GM21367 (cell line): ENCODE data around the gene SRSF9.

Source experiments
- ATAC-seq: cut with Tn5 transposase; IDR thresholded peaks from one replicate; pipeline ENCODE4 v1.9.1; 2021; ENCODE audit not compliant: unreplicated experiment

The SRSF9 gene

GRCh38 chr12:120483621-120484020, 14.1 kb upstream of the SRSF9 start:
- ATAC-seq = no peak

- no peak for ATAC-seq
Measured at GRCh38 chr12:120481022-120481767, 11.6 kb upstream of the SRSF9 start.

GRCh38 chr12:120480211-120480610, 10.7 kb upstream of the SRSF9 start:
- no peak for ATAC-seq

- ATAC-seq = no peak
Measured at GRCh38 chr12:120479458-120479857, 9.9 kb upstream of the SRSF9 start.

- ATAC-seq = no peak
Measured at GRCh38 chr12:120475643-120476042, 6.1 kb upstream of the SRSF9 start.

- ATAC-seq = no peak
Measured at GRCh38 chr12:120474616-120474960, 5.0 kb upstream of the SRSF9 start.

GRCh38 chr12:120473807-120474615, 4.5 kb upstream of the SRSF9 start:
- ATAC-seq = no peak

- ATAC-seq = no peak
Measured at GRCh38 chr12:120472521-120472920, 3.0 kb upstream of the SRSF9 start.

- peak; percentile 22 for ATAC-seq
Measured at GRCh38 chr12:120470150-120470784, 719 bp upstream of the SRSF9 start.

- no peak for ATAC-seq
Measured at GRCh38 chr12:120468821-120469449, 613 bp downstream of the SRSF9 start.

GRCh38 chr12:120468325-120468820, 1.2 kb downstream of the SRSF9 start:
- ATAC-seq = no peak

- no peak for ATAC-seq
Measured at GRCh38 chr12:120467439-120467838, 2.1 kb downstream of the SRSF9 start.

GRCh38 chr12:120466560-120467315, 2.8 kb downstream of the SRSF9 start:
- no peak for ATAC-seq

GRCh38 chr12:120465756-120466155, 3.8 kb downstream of the SRSF9 start:
- ATAC-seq = no peak

GRCh38 chr12:120463712-120464111, 5.8 kb downstream of the SRSF9 start:
- no peak for ATAC-seq

- ATAC-seq = no peak
Measured at GRCh38 chr12:120462099-120462640, 7.4 kb downstream of the SRSF9 start.

- ATAC-seq = no peak
Measured at GRCh38 chr12:120460157-120460556, 9.4 kb downstream of the SRSF9 start.

- no peak for ATAC-seq
Measured at GRCh38 chr12:120457133-120457532, 12.4 kb downstream of the SRSF9 start.

GRCh38 chr12:120455302-120455701, 14.2 kb downstream of the SRSF9 start:
- ATAC-seq = no peak

GRCh38 chr12:120453977-120454376, 15.6 kb downstream of the SRSF9 start:
- ATAC-seq = no peak
